IMR-90 (cell line): ENCODE results near the gene ZNF236. TPM values are rescaled to one million over a fixed set of nuclear protein-coding genes. Genes with fewer than 3 reads are reported as not detected.

Source experiments
- ATAC-seq: fragments of 200-7000 bp; cut with Tn5 transposase; 2 replicates; pipeline ENCODE4 v1.9.1; 2020; ENCODE audit warnings: low read depth, mild to moderate bottlenecking, moderate library complexity
- BruUV-seq: library from RNA; stranded (reverse); fragments of 400-500 nt; replicated peaks from 2 replicates; lab custom pipeline; 2021; lab: Mats Ljungman, UMichigan
- CTCF ChIA-PET: fragments of 300-600 bp; formaldehyde crosslinking; extraction: SDS; loops from one replicate; lab custom pipeline; 2021; ENCODE audit warnings: antibody characterized with exemption; lab: Yijun Ruan, JAX
- POLR2A ChIA-PET: fragments of 300-600 bp; sonication (Branson Sonifier 250); formaldehyde crosslinking; loops from one replicate; lab custom pipeline; 2022; ENCODE audit warnings: antibody characterized with exemption; ENCODE audit not compliant: unreplicated experiment; lab: Charles Lee
- DNase-seq: peaks from one replicate; pipeline ENCODE4 v3.0.0; 2013
- H2AFZ ChIP-seq: replicated peaks from 2 replicates; pipeline ENCODE3; 2013; ENCODE audit warnings: low read length, mild to moderate bottlenecking; ENCODE audit not compliant: poor library complexity
- H2AK5ac ChIP-seq: 2 replicates; pipeline ENCODE4 v1.6.1; 2013; ENCODE audit warnings: low read depth, low read length, inconsistent platforms
- H2AK9ac ChIP-seq: replicated peaks from 2 replicates; pipeline ENCODE3; 2013; ENCODE audit warnings: mild to moderate bottlenecking, low read depth, low read length, moderate library complexity; ENCODE audit not compliant: poor library complexity
- H2BK120ac ChIP-seq: 2 replicates; pipeline ENCODE4 v1.6.1; 2013; ENCODE audit warnings: low read depth, low read length, inconsistent platforms
- H2BK15ac ChIP-seq: 3 replicates; pipeline ENCODE4 v1.6.1; 2013; ENCODE audit warnings: low read depth, low read length, inconsistent platforms
- H2BK20ac ChIP-seq: 2 replicates; pipeline ENCODE4 v1.6.1; 2013; ENCODE audit warnings: low read depth, mild to moderate bottlenecking, inconsistent platforms, low read length, moderate library complexity
- H2BK5ac ChIP-seq: 2 replicates; pipeline ENCODE4 v1.6.1; 2013; ENCODE audit warnings: mild to moderate bottlenecking, low read depth, low read length, inconsistent platforms; ENCODE audit not compliant: poor library complexity, severe bottlenecking
- H3K14ac ChIP-seq: replicated peaks from 2 replicates; pipeline ENCODE4 v1.6.1; 2013; ENCODE audit warnings: low read depth, low read length, inconsistent platforms
- H3K18ac ChIP-seq: 2 replicates; pipeline ENCODE4 v1.6.1; 2013; ENCODE audit warnings: low read depth, low read length, control low read depth
- H3K23ac ChIP-seq: 2 replicates; pipeline ENCODE4 v1.6.1; 2013; ENCODE audit warnings: low read depth, low read length, inconsistent platforms
- H3K27ac ChIP-seq: 2 replicates; pipeline ENCODE4 v1.5.1; 2013; ENCODE audit warnings: mild to moderate bottlenecking, control low read depth, low read length; ENCODE audit not compliant: insufficient read depth
- H3K27me3 ChIP-seq: 2 replicates; pipeline ENCODE4 v1.6.1; 2013; ENCODE audit warnings: low read length; ENCODE audit not compliant: control insufficient read depth, insufficient read depth
- H3K36me3 ChIP-seq: 2 replicates; pipeline ENCODE4 v1.6.1; 2013; ENCODE audit warnings: low read length, mixed read lengths; ENCODE audit not compliant: control insufficient read depth, insufficient read depth
- H3K4ac ChIP-seq: 2 replicates; pipeline ENCODE4 v1.6.1; 2013; ENCODE audit warnings: low read depth, low read length, inconsistent platforms
- H3K4me1 ChIP-seq: 2 replicates; pipeline ENCODE4 v1.6.1; 2013; ENCODE audit warnings: low read length, mixed read lengths; ENCODE audit not compliant: control insufficient read depth, insufficient read depth
- H3K4me2 ChIP-seq: 2 replicates; pipeline ENCODE4 v1.6.1; 2013; ENCODE audit warnings: low read depth, mild to moderate bottlenecking, control low read depth, low read length, moderate library complexity
- H3K4me3 ChIP-seq: 2 replicates; pipeline ENCODE4 v1.5.1; 2013; ENCODE audit warnings: low read depth, mild to moderate bottlenecking, control low read depth, low read length, moderate library complexity; ENCODE audit not compliant: insufficient read depth
- H3K56ac ChIP-seq: 2 replicates; pipeline ENCODE4 v1.6.1; 2013; ENCODE audit warnings: low read length, inconsistent platforms; ENCODE audit not compliant: insufficient read depth; ENCODE audit errors: extremely low read depth
- H3K79me1 ChIP-seq, 2 experiments: 2 replicates each; pipeline ENCODE4 v1.6.1; 2013; ENCODE audit warnings: low read length in 2 of 2, inconsistent platforms in 1 of 2, low read depth in 1 of 2
- H3K9ac ChIP-seq: 2 replicates; pipeline ENCODE4 v1.6.1; 2013; ENCODE audit warnings: low read depth, low read length, control low read depth
- H3K9me1 ChIP-seq: 2 replicates; pipeline ENCODE4 v1.6.1; 2013; ENCODE audit warnings: low read length, inconsistent platforms; ENCODE audit not compliant: insufficient read depth
- H3K9me3 ChIP-seq: 2 replicates; pipeline ENCODE4 v1.6.1; 2013; ENCODE audit warnings: low read length; ENCODE audit not compliant: control insufficient read depth, insufficient read depth
- H4K20me1 ChIP-seq: 2 replicates; pipeline ENCODE4 v1.6.1; 2013; ENCODE audit warnings: low read length, inconsistent platforms; ENCODE audit not compliant: insufficient read depth
- H4K5ac ChIP-seq: 2 replicates; pipeline ENCODE4 v1.6.1; 2013; ENCODE audit warnings: mild to moderate bottlenecking, low read depth, low read length, control low read depth
- H4K8ac ChIP-seq, 2 experiments: 2 replicates each; pipeline ENCODE4 v1.6.1; 2013; ENCODE audit warnings: low read depth in 2 of 2, low read length in 2 of 2, control low read depth in 1 of 2, inconsistent platforms in 1 of 2
- H4K91ac ChIP-seq: 2 replicates; pipeline ENCODE4 v1.6.1; 2013; ENCODE audit warnings: low read depth, low read length, inconsistent platforms; ENCODE audit not compliant: insufficient read depth
- CEBPB ChIP-seq: IDR thresholded peaks from 2 replicates; pipeline ENCODE4 v1.6.1; 2012; ENCODE audit warnings: low read depth, low read length, improper control_type of control experiment
- WGBS, 2 experiments: methylation state at CpG; one replicate each; pipeline versions ENCODE4 v1.1.5 to v1.1.7; 2013; ENCODE audit warnings: missing lambda C conversion rate in 2 of 2; ENCODE audit not compliant: insufficient read length in 1 of 2; ENCODE audit errors: extremely low coverage in 2 of 2; 5-methylcytosine and 5-hydroxymethylcytosine counted together
- dilution Hi-C: fragments of 300-500 bp; cut with HindIII; formaldehyde crosslinking; loops from one replicate; pipeline ENCODE4 v1.14.3; 2018; ENCODE audit warnings: low sequenced_read_pairs; ENCODE audit not compliant: unreplicated experiment
- in situ Hi-C: fragments of 300-500 bp; cut with MboI; formaldehyde crosslinking; loops from 3 replicates; pipeline ENCODE4 v1.14.3; 2019; ENCODE audit warnings: low sequenced_read_pairs, inconsistent platforms, mixed read lengths
- intact Hi-C: fragments of 100-400 bp; cut with micrococcal nuclease; formaldehyde crosslinking; loops from 2 replicates; pipeline ENCODE4 v1.10.0; 2022
- polyA plus RNA-seq, 3 experiments: library from polyadenylated mRNA; depleted of rRNA; stranded (reverse); fragments of >200 nt; gene quantifications; 2 replicates each; pipeline ENCODE4 v1.2.3, GENCODE V29; 2012; ENCODE audit warnings: low replicate concordance in 1 of 3
- total RNA-seq: library from RNA; depleted of rRNA; stranded (reverse); fragments of >200 nt; gene quantifications from 2 replicates; pipeline ENCODE4 v1.2.3, GENCODE V29; 2012
- TF ChIP-seq, protein P1 (sequence below): fragments of 150-350 bp; IDR thresholded peaks from 2 replicates; pipeline ENCODE4 v1.6.1; 2016; ENCODE audit warnings: low read depth, mild to moderate bottlenecking, low read length, moderate library complexity, borderline replicate concordance

Gene ZNF236
- total and polyA plus RNA-seq, 2 of the 4 experiments (the other 2 are of a cell fraction): 3.6 to 9.7 TPM

GRCh38 chr18:77006305-77007175 is 184.2 kb downstream of the ZNF236 start:
- no peak overlapping the region for H3K14ac ChIP-seq
- H3K4me1 ChIP-seq: peaks cover 2% of the 10 kb centered on the region; the same call in 1 of the 2 replicates
- no peak overlapping the region for H2BK120ac ChIP-seq
- peak overlapping the region; percentile 12 for H2AFZ ChIP-seq
- ChIA-PET CTCF (interaction anchor here (0.9 kb wide), 1 partner anchor 205 kb away, joined by 3 read pairs; no protein-coding TSS in a partner anchor), POLR2A (no interaction called here)
- no peak overlapping the region for H3K4me3 ChIP-seq
- H2AK5ac ChIP-seq: no peak overlapping the region
- no peaks in the 10 kb centered on the region for H3K9me1 ChIP-seq
- no peaks in the 10 kb centered on the region for H3K36me3 ChIP-seq
- no peak overlapping the region for H3K27ac ChIP-seq
- WGBS, 2 experiments: 79% methylated on average over 10 of the region's 29 CpGs; no CpG with 5 or more reads in 1 of the 2 experiments
- no peak overlapping the region for H2BK5ac ChIP-seq
- H3K4me2 ChIP-seq: no peak overlapping the region
- no peak overlapping the region for H3K9ac ChIP-seq
- no TSS peak for BruUV-seq
- no peak overlapping the region for H3K18ac ChIP-seq
- H4K91ac ChIP-seq: no peak overlapping the region
- no peaks in the 10 kb centered on the region for H4K20me1 ChIP-seq
- no peaks in the 10 kb centered on the region for H3K79me1 ChIP-seq
- H2BK20ac ChIP-seq: no peak overlapping the region
- peaks cover 7% of the 10 kb centered on the region for H3K27me3 ChIP-seq
- H2AK9ac ChIP-seq: no peak overlapping the region
- no peak overlapping the region for H3K4ac ChIP-seq
- DNase-seq: no peak
- no peak for ATAC-seq
- H3K23ac ChIP-seq: no peak overlapping the region
- dilution Hi-C loops (no loop called here), in situ Hi-C loops (no loop called here), intact Hi-C loops (no loop called here)
- H2BK15ac ChIP-seq: no peak overlapping the region
- H3K9me3 ChIP-seq: no peaks in the 10 kb centered on the region
- H4K8ac ChIP-seq: no peak overlapping the region
- H4K5ac ChIP-seq: no peak overlapping the region; the same call in 1 of the 2 replicates
- TF ChIP-seq, protein P1, sequence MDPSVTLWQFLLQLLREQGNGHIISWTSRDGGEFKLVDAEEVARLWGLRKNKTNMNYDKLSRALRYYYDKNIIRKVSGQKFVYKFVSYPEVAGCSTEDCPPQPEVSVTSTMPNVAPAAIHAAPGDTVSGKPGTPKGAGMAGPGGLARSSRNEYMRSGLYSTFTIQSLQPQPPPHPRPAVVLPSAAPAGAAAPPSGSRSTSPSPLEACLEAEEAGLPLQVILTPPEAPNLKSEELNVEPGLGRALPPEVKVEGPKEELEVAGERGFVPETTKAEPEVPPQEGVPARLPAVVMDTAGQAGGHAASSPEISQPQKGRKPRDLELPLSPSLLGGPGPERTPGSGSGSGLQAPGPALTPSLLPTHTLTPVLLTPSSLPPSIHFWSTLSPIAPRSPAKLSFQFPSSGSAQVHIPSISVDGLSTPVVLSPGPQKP: no peak
- peak; percentile 61; the same call in 1 of the 2 replicates for TF ChIP-seq CEBPB
- no peak overlapping the region for H3K56ac ChIP-seq
